Measurements from ENCODE around the gene CEMIP.

GRCh38 chr15:80911821-80912220 lies 132.7 kb downstream of the CEMIP start:
- TF ChIP-seq, protein P1, sequence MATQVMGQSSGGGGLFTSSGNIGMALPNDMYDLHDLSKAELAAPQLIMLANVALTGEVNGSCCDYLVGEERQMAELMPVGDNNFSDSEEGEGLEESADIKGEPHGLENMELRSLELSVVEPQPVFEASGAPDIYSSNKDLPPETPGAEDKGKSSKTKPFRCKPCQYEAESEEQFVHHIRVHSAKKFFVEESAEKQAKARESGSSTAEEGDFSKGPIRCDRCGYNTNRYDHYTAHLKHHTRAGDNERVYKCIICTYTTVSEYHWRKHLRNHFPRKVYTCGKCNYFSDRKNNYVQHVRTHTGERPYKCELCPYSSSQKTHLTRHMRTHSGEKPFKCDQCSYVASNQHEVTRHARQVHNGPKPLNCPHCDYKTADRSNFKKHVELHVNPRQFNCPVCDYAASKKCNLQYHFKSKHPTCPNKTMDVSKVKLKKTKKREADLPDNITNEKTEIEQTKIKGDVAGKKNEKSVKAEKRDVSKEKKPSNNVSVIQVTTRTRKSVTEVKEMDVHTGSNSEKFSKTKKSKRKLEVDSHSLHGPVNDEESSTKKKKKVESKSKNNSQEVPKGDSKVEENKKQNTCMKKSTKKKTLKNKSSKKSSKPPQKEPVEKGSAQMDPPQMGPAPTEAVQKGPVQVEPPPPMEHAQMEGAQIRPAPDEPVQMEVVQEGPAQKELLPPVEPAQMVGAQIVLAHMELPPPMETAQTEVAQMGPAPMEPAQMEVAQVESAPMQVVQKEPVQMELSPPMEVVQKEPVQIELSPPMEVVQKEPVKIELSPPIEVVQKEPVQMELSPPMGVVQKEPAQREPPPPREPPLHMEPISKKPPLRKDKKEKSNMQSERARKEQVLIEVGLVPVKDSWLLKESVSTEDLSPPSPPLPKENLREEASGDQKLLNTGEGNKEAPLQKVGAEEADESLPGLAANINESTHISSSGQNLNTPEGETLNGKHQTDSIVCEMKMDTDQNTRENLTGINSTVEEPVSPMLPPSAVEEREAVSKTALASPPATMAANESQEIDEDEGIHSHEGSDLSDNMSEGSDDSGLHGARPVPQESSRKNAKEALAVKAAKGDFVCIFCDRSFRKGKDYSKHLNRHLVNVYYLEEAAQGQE (IDR thresholded peaks at IDR 0.05): no peak
- TF ChIP-seq MYC (IDR thresholded peaks at IDR 0.05; ENCODE audit: borderline replicate concordance, low read length): no peak
- TF ChIP-seq PHF8 (IDR thresholded peaks at IDR 0.05; ENCODE audit: borderline replicate concordance, low read depth): no peak
- no peak for TF ChIP-seq CTCF (IDR thresholded peaks at IDR 0.05)
- TF ChIP-seq TP53 (CRISPR knock-in tag; IDR thresholded peaks at IDR 0.05): no peak
